DMS 273 treated with DMSO at 0.1 percent for 48 hours (cell line): ENCODE results near the gene LDB3.
A peak's percentile ranks its signal among the peaks of the same experiment; 100 is the strongest.

Source experiments
- DNase-seq: peaks from one replicate; lab custom pipeline; 2025; lab: John Stamatoyannopoulos, UW

Gene LDB3

DNA sequence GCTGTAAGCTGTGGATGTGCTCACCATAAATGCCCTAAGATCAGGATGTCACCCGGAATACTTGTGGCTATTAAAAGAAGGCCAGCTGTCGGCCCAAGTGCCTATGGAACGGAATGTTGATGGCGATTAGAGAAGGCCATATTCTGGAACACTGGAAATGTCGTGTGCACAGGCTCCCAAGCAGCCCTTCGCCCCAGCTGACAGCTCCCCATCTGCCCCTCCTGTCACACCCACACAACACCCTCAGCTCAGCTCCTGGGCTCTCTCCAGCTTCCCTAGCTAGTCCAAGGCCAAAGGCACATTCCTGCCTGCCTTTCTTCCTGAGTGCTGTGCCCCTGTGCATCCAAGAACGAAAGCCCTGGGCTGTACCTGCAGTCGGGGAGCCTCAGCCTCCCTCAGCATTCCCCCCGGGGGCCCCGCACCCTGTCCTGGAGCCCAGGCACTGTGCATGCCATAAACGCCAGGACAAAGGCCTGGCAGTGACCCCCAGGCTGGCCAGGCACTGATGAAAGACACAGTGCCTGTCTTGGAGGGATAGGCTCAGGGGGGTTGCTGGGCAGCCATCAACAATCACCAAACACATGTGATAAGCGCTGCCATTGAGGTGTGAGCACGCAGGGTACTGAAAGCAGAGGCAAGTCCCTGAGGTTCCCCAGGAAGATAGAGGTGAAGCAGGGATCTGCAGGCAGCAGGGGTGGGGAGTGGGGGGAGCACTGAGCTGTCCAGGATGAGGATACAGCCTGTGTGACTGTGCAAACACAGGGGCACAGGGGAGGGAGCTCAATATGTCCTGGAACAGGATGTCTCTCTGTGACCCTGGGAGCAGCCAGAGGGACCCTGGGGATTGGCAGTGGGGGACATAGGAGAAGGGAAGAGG, 3.7 kb upstream of the LDB3 start:
- no peak for DNase-seq

DNA sequence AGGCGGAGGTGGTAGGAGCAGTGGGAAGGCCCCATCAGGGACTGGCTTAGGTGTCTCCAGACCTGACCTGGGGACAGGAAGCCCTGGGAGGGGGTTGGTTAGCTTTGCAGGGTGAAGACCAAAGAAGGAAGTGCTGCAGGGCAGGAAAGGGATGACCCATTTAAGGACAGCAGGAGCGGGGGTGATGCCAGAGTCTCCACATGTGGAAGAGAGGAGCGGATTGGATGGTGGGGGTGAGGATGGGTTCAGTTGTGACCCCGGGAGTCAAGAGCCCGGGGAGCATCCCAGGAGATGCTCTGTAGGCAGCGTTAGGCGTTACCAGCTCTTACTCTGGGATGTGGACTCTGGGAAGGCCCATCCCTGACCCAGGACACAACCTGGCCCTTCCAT, 3.1 kb upstream of the LDB3 start:
- no peak for DNase-seq

DNA sequence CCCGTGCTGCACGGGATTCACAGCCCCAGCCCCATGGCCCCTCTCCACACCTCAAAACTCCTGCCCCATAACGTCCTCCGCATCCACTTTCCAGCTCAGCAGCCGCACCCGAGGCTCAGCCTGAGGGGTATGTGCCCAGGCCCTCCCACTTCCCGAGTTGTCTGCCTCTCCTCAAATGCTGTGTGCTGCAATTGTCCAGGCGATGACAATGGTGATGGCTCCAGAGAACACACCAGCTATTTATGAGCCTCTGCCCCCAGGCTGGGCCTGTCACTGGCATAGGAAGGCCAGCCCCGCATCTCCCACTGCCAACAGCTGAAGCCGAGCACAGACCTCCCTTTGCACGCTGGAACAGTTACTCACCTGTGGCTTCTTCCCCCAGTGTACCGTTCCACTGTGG, 2.4 kb upstream of the LDB3 start:
- DNase-seq = no peak

DNA sequence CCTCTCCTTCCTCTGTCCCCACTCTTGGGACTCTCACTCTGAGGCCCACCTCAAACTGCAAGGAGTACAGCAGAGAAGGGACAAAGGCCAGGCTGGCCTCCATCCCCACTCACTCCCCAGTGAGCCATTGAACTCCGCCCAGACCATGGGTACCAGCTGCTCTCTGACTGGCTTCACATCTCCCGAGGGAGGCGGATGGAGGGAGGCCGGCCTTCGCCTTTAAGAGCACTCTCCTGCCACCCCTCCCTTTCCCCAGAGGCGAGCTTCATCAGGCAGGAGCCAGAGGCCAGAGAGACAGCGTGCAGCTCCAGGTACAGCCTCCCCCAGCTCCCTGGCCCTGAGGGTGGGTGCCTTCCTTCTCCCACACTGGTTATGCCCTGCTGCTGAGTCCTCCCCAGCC, 1.8 kb upstream of the LDB3 start:
- no peak for DNase-seq

DNA sequence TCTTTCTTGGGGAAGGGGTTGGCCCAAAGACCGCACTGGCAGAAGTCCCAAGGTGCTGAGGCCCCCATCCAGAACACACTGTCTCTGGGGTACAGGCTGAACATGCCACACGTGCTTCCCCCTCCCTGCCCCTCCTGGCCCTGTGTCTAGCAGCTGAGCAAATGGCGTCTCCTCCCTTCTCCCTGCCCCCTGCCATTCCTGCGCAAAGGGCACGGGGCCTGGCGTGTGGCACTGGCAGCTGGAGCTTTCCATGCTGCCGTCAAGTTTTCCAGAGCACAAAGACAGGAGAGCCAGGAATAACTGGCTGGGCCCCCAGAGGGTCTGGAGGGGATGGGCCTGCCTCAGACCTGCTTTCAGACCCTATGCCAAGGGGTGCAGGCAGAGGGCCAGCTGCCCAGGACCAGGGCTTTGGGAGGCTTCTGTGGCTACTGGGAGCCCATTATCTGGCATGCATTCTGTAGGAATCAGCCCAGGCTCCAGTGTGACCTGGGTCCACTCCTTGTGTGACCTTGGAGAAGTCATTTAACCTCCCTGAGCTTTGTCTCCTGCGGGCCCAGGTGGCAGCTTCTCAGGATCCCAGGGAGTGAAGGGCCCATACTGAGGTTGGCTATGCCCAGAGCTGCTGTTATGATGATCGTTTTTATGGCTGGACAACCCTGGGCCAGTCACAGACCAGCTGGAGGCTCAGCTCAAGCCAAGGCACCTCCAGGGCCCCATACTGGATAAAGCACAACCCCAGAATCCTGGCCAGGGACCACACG, 710 bp upstream of the LDB3 start:
- DNase-seq = no peak

DNA sequence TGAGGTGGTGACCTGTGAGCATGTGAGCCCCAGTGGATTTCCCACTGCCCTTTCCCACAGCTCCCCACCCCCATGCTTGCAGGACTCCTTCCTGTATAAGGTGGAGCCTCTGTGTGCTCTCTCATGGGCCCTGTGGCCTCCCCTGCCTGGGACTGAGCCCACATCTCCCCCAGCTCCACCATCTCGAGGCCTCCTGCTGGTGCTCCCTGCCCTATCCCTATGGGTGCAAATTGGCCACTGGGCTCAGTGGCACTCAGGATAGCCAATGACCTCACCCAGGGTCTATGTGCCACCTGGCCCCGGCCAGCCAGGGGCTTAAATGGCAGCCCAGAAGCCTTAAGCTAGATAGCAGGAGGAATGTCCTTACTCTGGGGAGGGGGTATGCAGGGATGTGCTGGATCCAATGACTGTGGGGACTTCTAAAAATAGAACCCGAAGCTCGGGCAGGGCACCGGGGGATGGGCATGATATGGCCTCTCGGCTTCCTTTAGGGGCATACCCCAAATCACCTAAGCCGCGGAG, 2.0 kb downstream of the LDB3 start:
- no peak for DNase-seq

DNA sequence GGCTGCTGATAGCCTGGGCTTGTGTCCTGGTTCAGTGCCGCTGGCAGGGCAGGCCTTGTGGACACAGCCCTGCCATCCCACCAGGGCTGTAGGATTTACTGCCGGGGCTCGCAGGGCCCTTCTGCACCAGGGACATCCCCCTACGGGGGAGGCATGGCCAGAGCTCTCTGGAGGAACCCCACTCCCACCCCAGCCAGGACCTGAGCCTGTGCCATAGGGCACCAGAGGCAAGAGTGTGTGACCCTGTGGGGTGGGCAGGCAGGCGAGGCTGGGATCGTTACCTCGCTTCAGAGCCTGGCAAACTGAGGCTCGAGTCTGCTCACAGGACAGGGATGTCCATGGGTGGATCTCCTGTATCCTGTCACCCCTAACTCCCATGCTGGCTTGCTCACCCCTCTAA, 2.6 kb downstream of the LDB3 start:
- no peak for DNase-seq

DNA sequence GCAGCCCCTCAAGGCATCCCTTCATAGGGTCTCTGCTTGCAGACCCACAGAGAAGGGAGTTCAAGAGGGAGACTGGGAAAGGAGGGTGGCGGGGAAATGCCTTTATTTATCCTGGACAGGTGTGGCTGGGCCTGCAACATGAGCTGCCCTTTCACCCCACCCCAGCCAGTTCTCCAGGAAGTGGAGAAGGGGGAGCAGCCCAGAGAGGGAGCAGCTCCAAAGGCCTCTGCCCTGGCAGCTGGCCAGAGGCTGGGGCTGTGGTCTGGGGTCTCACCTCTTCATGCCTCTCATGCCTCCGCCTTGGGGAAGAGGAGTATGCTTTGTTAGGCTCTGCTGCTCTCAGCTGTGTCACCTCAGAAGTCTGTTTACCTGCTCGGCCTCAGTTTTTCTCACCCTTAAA, 3.1 kb downstream of the LDB3 start:
- DNase-seq = no peak

DNA sequence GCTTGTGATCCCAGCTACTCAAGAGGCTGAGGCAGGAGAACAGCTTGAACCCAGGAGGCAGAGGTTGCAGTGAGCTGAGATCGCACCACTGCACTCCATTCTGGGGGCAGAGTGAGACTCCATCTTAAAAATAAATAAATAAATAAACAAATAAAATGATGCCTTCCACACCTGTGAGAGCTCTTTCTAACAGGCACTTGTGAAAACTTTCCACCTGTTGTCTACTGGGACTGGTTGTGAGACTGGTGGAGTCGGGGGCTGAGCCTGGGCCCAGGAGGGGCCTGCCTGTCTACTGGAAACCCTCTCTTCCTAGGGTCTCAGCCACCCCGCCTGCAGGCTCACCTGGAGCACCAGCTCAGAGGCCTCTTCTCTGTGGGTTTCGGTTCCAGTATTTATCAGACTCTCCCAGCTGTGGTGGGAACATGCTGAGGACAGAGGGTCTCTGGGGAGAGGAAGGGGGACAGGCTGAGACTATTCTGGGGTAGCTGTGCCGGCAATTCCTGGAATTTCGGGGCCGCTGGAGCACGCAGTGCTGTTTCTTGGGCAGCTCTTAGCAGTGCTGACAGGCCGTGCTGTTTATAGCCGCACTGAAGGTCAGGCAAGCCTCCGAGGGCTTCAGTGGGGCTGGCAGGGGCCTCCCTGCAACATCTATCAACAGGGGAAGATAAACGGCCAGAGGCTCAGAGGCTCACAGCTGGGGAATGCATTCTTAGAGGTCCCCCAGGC, 3.8 kb downstream of the LDB3 start:
- DNase-seq = no peak

DNA sequence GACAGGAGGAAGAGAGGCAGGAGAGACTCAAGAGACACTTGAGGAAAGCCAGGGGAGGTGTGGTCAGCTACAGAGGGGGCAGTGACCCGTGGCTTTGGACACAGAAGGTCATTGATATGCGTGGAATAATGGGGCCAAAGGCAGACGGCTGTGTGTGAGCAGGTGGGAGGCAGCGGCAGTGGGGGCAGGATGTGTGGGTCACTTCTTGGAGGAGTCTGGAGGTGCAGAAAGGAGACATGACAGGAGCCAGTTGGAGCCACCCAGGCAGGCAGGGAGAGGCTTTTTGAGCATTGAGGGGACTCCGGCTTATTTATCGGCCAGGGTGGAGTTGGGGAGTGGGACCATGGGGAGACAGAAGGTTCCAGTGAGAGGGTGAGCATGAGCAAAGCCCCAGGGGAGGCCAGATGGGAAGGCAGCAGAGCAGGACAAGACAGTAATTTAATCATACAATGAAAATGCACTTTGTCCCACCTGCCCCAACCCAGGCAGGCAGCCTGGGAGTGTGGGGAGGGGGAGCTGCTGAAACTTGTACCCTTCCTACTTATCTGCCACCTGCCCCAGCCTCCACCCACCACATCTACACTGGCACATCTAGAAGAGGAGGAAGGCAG, 5.0 kb downstream of the LDB3 start:
- no peak for DNase-seq

DNA sequence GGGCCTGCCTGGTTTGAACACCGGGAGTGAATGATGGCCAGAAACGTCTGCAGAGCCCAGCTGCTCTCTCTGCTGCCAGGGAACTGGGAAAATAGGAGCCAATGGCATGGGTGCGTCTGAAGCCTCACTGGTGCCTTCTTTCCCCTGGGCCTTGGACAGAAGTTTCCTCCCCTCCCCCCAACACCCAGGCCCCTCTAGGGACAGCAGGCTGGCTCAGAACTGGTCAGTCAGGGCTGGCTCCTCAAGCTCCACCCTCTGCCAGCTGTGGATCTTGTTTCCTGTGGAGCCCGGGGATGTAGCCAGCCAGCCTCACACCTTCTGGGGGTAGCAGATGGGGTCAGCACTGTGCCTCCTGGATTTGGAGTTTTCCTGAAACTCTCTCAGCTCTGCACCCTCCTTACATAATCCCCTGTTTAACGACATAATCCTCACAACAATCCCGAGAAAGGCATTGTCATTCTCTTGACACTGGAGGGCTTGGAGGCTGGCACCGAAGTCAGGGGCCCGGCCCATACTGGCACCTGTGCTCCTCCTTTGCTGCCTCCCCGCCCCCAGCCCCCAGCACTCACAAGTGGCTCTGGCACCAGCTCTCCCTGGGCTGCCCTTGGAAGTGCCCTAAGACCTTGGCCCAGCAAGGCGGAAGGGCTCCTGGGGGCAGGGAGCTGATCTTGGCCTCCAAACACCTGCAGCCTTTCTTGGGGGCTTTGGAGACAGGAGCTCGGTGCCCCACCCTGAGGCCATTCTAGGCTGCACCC, 5.7 kb downstream of the LDB3 start:
- DNase-seq = peak; percentile 71

DNA sequence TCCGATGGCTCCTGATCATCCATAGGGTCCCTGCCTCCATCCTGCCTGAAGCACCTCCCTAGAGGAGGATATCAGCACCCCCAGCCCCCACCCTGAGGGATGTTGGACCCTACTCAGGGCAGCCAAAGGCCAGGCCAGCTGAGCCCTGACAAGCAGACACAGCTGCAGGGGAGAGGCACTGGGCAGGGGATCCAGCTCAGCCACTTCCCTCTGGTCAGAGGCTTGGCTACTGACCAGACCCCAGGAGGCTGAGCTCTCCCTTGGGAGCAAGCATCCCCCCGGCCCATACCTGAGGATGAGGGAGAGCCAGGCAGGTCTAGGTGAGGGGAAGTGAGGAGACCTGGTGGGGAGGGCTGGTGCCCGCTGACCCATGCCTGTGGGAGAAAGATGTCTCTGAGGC, 6.6 kb downstream of the LDB3 start:
- no peak for DNase-seq

DNA sequence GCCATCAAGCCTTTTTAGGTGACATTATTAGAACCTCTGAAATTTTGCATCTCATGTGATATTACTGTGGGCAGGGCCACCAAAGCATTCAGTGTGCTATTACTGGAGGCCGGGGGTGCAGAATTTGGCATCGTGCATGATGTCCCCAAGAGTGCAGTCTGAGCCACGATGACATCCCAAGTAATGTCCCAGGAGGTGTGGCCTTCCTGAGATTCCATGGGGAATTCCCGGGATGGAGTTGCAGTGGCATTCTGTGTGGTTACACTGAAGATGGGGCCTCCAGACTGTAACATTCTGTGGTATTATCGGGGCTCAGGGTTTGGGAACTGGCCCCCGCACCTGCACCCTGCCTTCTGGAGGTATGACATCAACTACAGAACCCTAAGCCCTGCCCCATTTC, 9.1 kb downstream of the LDB3 start:
- DNase-seq = no peak

DNA sequence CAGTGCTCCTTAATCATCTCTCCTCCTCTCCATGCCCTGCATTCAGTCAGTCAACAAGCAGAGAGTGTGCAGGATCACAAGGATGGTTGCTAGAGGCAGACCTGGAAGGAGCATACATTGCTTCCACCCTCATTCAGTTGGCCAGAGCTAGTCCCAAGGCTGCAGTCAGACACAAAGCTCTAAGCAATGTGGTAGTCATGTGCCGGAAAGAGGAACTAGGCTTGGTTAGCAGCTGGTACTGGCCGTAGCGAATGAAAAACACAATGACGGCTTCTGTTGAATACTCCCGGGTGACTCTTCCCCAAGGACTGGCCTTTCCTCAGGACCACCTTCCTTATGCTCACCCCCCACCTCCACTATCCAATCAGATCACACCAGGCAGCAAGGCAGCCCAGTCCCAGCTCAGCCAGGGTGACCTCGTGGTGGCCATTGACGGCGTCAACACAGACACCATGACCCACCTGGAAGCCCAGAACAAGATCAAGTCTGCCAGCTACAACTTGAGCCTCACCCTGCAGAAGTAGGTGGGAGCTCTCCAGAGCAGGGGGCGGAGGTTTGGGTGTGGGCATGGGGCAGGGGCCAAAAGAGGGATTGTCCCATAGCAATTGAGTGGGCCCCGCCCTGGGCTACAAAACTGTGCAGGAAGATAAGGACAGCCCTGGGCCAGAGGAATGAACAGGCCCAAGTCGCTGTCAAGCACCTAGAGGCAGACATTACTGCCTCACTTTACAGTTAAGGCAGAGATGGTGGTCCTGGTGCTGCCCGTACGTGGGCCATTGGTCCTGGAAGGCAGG, 10.9 kb downstream of the LDB3 start:
- DNase-seq = no peak

DNA sequence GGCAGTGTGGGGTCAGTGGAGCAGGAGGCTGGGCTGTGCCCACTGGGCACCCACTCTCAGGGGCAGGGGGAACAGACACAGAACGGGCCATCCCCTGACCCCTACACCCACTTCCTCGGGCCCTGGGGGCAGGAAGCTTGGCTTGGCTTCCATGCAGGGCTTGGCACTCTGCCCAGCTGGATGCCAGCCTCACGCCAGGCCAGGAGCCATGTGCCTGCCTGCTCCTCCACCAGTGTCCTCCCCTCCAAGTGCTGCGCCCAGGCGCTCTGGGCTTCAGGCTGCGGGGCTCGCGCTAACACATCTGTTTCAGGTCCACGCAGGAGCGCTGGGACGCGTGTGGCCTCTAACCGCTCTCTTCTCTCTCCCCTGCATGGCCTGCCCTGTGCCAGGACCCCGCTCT, 12.7 kb downstream of the LDB3 start:
- no peak for DNase-seq

DNA sequence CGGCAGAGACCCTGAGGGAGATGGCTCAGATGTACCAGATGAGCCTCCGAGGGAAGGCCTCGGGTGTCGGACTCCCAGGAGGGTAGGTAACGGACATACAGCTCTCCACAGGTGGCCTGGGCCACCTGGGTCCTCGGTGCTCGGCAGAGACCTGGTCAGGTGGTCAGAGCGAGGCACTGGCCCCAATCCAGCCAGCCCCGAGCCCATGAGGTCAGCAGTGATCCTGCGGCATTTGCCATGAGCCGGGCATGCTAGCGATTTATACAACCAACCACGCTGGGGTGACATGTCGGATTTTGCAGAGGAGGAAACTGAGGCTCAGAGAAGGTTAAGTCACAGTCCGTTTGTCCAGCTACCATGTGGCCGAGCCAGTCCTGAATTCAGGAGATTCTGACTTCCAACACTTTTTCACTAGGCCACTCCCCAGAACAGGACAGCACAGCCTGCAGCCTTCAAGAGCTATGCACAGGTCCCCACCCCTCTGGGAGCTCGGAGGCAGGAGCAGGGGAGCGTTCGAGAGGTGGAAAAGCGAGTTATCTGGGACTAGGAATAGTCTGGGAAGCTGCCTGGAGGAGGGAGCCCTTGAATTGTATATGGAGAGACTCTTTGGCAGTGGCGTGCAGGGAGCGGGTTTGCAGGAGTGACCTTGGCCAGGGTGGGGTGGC, 13.5 kb downstream of the LDB3 start:
- no peak for DNase-seq

DNA sequence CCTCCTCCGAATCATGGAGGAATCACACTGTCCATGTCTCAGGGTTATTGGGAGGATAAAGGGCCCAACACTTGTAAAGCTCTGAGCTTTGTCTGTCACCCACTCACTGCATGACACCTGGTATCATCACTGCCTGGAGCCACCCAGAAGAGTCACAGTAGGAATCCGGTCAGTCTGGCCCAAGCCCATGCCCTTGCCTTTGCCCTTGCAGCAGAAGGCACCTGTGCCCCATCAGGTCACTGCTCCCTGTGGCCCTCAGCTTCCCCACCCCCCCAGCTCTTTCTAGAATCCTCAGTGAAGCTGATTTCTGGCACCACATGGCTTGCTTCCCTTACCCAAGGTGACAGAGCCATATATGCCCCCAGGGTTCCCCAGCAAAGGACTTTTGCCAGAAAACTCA, 14.4 kb downstream of the LDB3 start:
- no peak for DNase-seq

DNA sequence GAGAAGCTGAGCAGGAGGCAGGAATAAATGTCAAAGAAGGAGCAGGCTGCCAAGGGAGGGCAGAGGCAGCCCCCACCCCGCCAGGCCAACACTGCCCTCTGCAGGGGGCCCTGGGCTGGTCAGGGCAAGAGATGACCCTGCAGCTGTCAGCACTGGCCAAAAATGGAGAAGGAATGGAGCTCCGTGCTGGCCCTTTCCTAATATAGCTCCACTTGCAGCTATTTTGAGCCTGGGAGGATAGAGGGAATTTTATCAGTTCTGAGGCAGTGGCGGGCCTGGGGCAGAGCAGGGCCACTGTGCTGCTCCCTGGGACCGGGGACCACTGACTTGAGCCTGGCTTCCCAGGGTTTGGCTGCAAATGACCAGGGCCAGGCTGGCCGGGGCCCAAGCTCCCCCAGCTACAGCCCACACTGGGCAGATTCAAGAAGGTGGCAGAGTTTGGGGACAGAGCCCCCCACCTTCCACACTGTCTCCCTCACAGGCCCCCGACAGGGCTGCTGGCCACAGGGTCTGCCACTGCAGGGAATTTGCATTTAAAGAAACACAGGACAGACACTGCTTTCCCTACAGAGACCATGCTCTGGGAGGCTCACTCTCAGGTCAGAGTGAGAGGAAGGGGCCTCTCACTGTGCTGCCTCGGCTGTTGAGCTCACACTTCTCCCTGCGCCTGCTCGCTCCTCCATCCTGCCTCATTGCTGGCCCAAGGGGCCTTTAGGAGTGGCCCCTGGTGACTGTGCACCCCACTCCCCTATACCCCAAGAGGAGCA, 16.2 kb downstream of the LDB3 start:
- no peak for DNase-seq

DNA sequence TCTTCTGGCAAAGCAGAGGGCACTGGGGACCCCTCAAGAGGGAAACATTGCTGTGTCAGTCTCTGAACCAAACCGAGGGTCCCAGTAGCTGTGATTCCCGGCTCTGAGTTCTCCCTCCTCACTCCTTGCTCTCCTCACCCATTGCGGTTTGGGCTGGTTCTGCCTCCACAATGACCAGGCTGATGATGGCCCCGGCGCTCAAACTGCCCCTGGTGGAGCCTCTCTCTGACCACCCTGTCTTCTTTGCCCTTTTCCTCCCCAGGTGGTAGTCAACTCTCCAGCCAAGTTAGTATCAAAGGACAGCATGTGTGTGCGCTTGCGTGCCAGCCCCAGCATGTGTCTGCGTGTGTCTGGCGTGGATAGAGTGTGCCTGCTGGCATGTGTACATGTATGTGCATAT, 17.1 kb downstream of the LDB3 start:
- DNase-seq = no peak
